GM23248 (cell line): Measurements from ENCODE around the gene ERFL. TPM values are rescaled to one million over a fixed set of nuclear protein-coding genes. Genes with fewer than 3 reads are reported as not detected.

Experiments
- DNase-seq: peaks from one replicate; pipeline ENCODE4 v3.0.0-alpha.2; 2015
- H2AFZ ChIP-seq: fragments of 200-600 bp; sonication (generic); 2 replicates; pipeline ENCODE4 v1.6.1; 2016; ENCODE audit warnings: antibody characterized with exemption
- H3F3A ChIP-seq: fragments of 200-600 bp; sonication (generic); 2 replicates; pipeline ENCODE4 v1.6.1; 2016; ENCODE audit warnings: mild to moderate bottlenecking, antibody characterized with exemption, mixed run types; ENCODE audit not compliant: insufficient read depth
- H3K27ac ChIP-seq: fragments of 200-600 bp; sonication (generic); 2 replicates; pipeline ENCODE4 v1.5.1; 2016; ENCODE audit warnings: mild to moderate bottlenecking
- H3K27me3 ChIP-seq: fragments of 200-600 bp; sonication (generic); replicated peaks from 2 replicates; pipeline ENCODE4 v1.6.1; 2016; ENCODE audit warnings: mild to moderate bottlenecking; ENCODE audit not compliant: insufficient read depth
- H3K36me3 ChIP-seq: fragments of 200-600 bp; sonication (generic); 2 replicates; pipeline ENCODE4 v1.6.1; 2016; ENCODE audit warnings: low read depth, mild to moderate bottlenecking
- H3K4me1 ChIP-seq: fragments of 200-600 bp; sonication (generic); 2 replicates; pipeline ENCODE4 v1.6.1; 2016; ENCODE audit warnings: mild to moderate bottlenecking; ENCODE audit not compliant: insufficient read depth
- H3K4me2 ChIP-seq: fragments of 200-600 bp; sonication (generic); one replicate; pipeline ENCODE4 v1.6.1; 2016; ENCODE audit warnings: mild to moderate bottlenecking; ENCODE audit not compliant: unreplicated experiment
- H3K4me3 ChIP-seq: fragments of 200-600 bp; sonication (generic); 2 replicates; pipeline ENCODE4 v1.5.1; 2016; ENCODE audit warnings: mild to moderate bottlenecking
- H3K79me2 ChIP-seq: fragments of 200-600 bp; sonication (generic); 2 replicates; pipeline ENCODE4 v1.6.1; 2016; ENCODE audit warnings: mild to moderate bottlenecking; ENCODE audit not compliant: insufficient read depth
- H3K9ac ChIP-seq: fragments of 200-600 bp; sonication (generic); 2 replicates; pipeline ENCODE4 v1.6.1; 2016; ENCODE audit warnings: mild to moderate bottlenecking
- H3K9me2 ChIP-seq: fragments of 200-600 bp; sonication (generic); 2 replicates; pipeline ENCODE4 v1.6.1; 2016; ENCODE audit warnings: mixed run types, mild to moderate bottlenecking, moderate library complexity; ENCODE audit not compliant: insufficient read depth
- H3K9me3 ChIP-seq: fragments of 200-600 bp; sonication (generic); one replicate; pipeline ENCODE4 v1.6.1; 2017; ENCODE audit warnings: low read depth
- H4K20me1 ChIP-seq: fragments of 200-600 bp; sonication (generic); 2 replicates; pipeline ENCODE4 v1.6.0; 2016; ENCODE audit not compliant: insufficient read depth
- EZH2 ChIP-seq: fragments of 200-600 bp; sonication (generic); IDR thresholded peaks from 2 replicates; pipeline ENCODE4 v1.6.1; 2018; ENCODE audit warnings: antibody characterized with exemption, mild to moderate bottlenecking; ENCODE audit not compliant: insufficient read depth, poor library complexity, severe bottlenecking
- EZH2phosphoT487 ChIP-seq: fragments of 200-600 bp; sonication (generic); IDR thresholded peaks from 2 replicates; pipeline ENCODE4 v1.6.1; 2018; ENCODE audit warnings: antibody characterized with exemption, moderate library complexity, mild to moderate bottlenecking, low read depth; ENCODE audit not compliant: insufficient read depth
- WGBS, 2 experiments: methylation state at CpG; one replicate each; pipeline ENCODE4 v1.1.6; 2015 to 2017; ENCODE audit warnings: low lambda C conversion rate in 2 of 2, low coverage in 1 of 2; ENCODE audit errors: missing lambda C conversion rate in 2 of 2; 5-methylcytosine and 5-hydroxymethylcytosine counted together
- in situ Hi-C: fragments of 300-500 bp; cut with MboI; formaldehyde crosslinking; loops from 2 replicates; pipeline ENCODE4 v1.15.0; 2020
- polyA plus RNA-seq: library from polyadenylated mRNA; unstranded; fragments of >200 nt; fragmentation: Nextera tagmentation; extraction: Ambion mirVana; gene quantifications from 2 replicates; pipeline ENCODE4 v1.2.1, GENCODE V29; 2016
- total RNA-seq: library from RNA; depleted of rRNA; stranded (reverse); fragments of >200 nt; shearing (Covaris generic); gene quantifications from 2 replicates; pipeline ENCODE4 v1.2.3, GENCODE V29; 2014

ERFL gene
- total and polyA plus RNA-seq, 2 experiments from 2014 or later, result not detected

GRCh38 chr19:41947091-41947490 is 18.8 kb upstream of the ERFL start:
- no peaks in the 10 kb centered on the region for H4K20me1 ChIP-seq

DNA sequence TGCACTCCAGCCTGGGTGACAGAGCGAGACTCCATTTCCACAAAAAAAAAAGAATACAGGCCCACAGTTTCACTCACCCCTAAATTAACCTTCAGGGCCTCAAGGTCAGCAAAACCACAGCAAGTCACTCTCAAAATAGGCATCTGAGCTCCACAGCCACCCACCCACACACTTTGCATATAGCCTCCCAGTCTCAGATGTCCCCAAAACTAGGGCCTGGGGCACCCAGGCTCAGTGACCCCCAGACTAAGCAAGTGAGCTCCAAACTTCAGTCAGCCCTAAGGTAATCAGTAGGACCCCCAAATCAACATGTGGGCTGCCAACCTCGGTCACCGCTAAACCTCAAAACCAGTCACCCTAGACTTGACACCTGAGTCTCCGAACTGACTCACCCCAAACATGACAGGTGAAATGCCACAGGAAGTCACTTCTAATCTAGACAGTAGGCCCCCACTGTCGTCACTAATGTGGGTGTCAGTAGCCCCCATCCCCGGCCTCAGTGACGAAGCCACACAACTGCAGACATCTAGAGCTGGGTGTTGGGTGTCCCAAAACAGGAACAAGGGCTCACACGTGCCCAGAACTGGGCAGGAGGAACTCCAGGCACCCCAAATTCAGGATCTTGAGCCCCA is 17.0 kb upstream of the ERFL start:
- TF ChIP-seq EZH2phosphoT487, result no peak
- no peak for TF ChIP-seq EZH2
- no peaks in the 10 kb centered on the region for H3F3A ChIP-seq
- no peaks in the 10 kb centered on the region for H3K9me3 ChIP-seq
- no peak overlapping the region for H2AFZ ChIP-seq
- H3K9me2 ChIP-seq, result no peaks in the 10 kb centered on the region
- no peak for DNase-seq
- H3K4me2 ChIP-seq, result no peak overlapping the region
- in situ Hi-C loops, result no loop called here
- H4K20me1 ChIP-seq, result no peaks in the 10 kb centered on the region
- WGBS, 2 experiments, result 86 to 90% methylated on average over 8 of the region's 8 CpGs
- H3K36me3 ChIP-seq, result no peaks in the 10 kb centered on the region
- no peaks in the 10 kb centered on the region for H3K4me1 ChIP-seq
- H3K4me3 ChIP-seq, result no peak overlapping the region
- H3K27ac ChIP-seq, result no peak overlapping the region
- no peaks in the 10 kb centered on the region for H3K79me2 ChIP-seq
- no peak overlapping the region for H3K9ac ChIP-seq
- H3K27me3 ChIP-seq, result no peaks in the 10 kb centered on the region

More at GRCh38 chr19:41947091-41947490, 18.8 kb upstream of the ERFL start:
- H3K9me2 ChIP-seq, result no peaks in the 10 kb centered on the region
- TF ChIP-seq EZH2phosphoT487 (no peak), EZH2 (no peak)
- no peaks in the 10 kb centered on the region for H3F3A ChIP-seq
- 71 to 77% methylated on average over 3 of the region's 3 CpGs for WGBS, 2 experiments
- no peak overlapping the region for H3K9ac ChIP-seq
- no peaks in the 10 kb centered on the region for H3K36me3 ChIP-seq
- in situ Hi-C loops, result no loop called here
- no peaks in the 10 kb centered on the region for H3K27me3 ChIP-seq
- no peak overlapping the region for H3K4me2 ChIP-seq
- H2AFZ ChIP-seq, result no peak overlapping the region
- no peak overlapping the region for H3K27ac ChIP-seq
- DNase-seq, result no peak
- no peak overlapping the region for H3K4me3 ChIP-seq
- H3K9me3 ChIP-seq, result no peaks in the 10 kb centered on the region
- no peaks in the 10 kb centered on the region for H3K79me2 ChIP-seq
- H3K4me1 ChIP-seq, result no peaks in the 10 kb centered on the region

GRCh38 chr19:41944336-41944735 is 16.1 kb upstream of the ERFL start:
- DNase-seq, result no peak
- TF ChIP-seq EZH2 (no peak), EZH2phosphoT487 (no peak)
- no peaks in the 10 kb centered on the region for H3K4me1 ChIP-seq

DNA sequence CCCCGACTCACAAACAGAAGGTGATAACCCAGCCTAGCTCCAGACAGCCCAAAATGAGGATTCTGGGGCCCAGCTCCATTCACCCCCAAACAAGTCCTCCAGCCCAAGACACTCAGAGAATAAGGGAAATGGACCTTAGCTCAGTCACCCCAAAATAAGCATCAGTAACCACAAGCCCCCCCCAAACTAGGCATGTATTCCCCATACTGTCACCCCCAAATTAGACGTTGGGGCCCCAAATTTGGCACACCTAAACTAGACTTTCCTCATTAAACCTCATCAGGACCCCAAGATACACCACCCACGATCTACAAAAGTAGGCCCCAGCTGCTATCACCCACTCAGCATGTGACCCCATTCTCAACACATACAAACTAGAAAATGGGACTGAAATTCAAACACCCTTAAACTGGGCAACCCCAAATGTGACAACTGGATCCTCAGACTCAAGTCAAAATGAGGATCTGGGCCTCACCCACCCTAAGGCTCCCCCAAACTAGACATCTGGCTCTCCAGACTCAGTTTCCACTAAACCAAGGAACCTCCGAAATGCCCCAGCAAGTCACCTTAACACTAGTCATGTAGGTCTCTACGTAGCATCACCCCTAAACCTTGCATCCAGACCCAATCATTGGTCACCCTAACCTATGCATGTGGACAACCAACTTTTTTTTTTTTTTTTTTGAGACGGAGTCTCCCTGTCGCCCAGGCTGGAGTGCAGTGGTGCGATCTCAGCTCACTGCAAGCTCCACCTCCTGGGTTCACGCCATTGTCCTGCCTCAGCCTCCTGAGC is 13.4 kb upstream of the ERFL start:
- in situ Hi-C loops, result no loop called here
- no peaks in the 10 kb centered on the region for H3K4me1 ChIP-seq

More at GRCh38 chr19:41944336-41944735, 16.1 kb upstream of the ERFL start:
- in situ Hi-C loops, result no loop called here
- WGBS, 2 experiments, result 27 to 51% methylated on average over 2 of the region's 2 CpGs
- H4K20me1 ChIP-seq, result no peaks in the 10 kb centered on the region
- H3F3A ChIP-seq, result no peaks in the 10 kb centered on the region
- no peak overlapping the region for H3K4me3 ChIP-seq
- H3K9ac ChIP-seq, result no peak overlapping the region
- no peaks in the 10 kb centered on the region for H3K36me3 ChIP-seq
- no peak overlapping the region for H3K27ac ChIP-seq
- no peaks in the 10 kb centered on the region for H3K9me2 ChIP-seq
- no peak overlapping the region for H2AFZ ChIP-seq
- no peaks in the 10 kb centered on the region for H3K79me2 ChIP-seq
- no peaks in the 10 kb centered on the region for H3K9me3 ChIP-seq
- no peaks in the 10 kb centered on the region for H3K27me3 ChIP-seq
- no peak overlapping the region for H3K4me2 ChIP-seq

More for the DNA sequence above, 13.4 kb upstream of the ERFL start:
- TF ChIP-seq EZH2phosphoT487, result no peak
- no peak for TF ChIP-seq EZH2
- Histone ChIP-seq H3F3A (no peaks in the 10 kb centered on the region), H3K27ac (no peak overlapping the region), H3K4me2 (no peak overlapping the region), H3K79me2 (no peaks in the 10 kb centered on the region), H3K4me3 (no peak overlapping the region), H3K9me2 (no peaks in the 10 kb centered on the region), H4K20me1 (no peaks in the 10 kb centered on the region), H3K27me3 (no peaks in the 10 kb centered on the region), H3K36me3 (no peaks in the 10 kb centered on the region), H2AFZ (no peak overlapping the region), H3K9ac (no peak overlapping the region), H3K9me3 (no peaks in the 10 kb centered on the region)
- WGBS, 2 experiments, result 92 to 95% methylated on average over 8 to 9 of the region's 9 CpGs
- no peak for DNase-seq
